Measurements from ENCODE around the gene RXRA. TPM values are rescaled to one million over a fixed set of nuclear protein-coding genes. Genes with fewer than 3 reads are reported as not detected.

RXRA gene
- total RNA-seq, 6 experiments from 2014 or later, result 23.2 to 31.9 (median 28.0) TPM

GRCh38 chr9:134326724-134327601 is 708 bp downstream of the RXRA start:
- DNase-seq, result no peak
- TF ChIP-seq CTCF (IDR thresholded peaks at IDR 0.05), result no peak
- Mint-ChIP-seq H3K27me3 (ENCODE audit: insufficient read depth) (peaks cover 3% of the 10 kb centered on the region), H3K9me3 (no peaks in the 10 kb centered on the region), H3K36me3 (ENCODE audit: low read depth) (no peaks in the 10 kb centered on the region), H3K4me3 (peak overlapping the region; percentile 89), H3K27ac (peak overlapping the region; percentile 75), H3K4me1 (ENCODE audit: low read depth) (peaks cover 46% of the 10 kb centered on the region)

- Mint-ChIP-seq H3K27ac (peak overlapping the region; percentile 84), H3K9me3 (no peaks in the 10 kb centered on the region), H3K4me3 (peak overlapping the region; percentile 89), H3K4me1 (ENCODE audit: low read depth) (peaks cover 46% of the 10 kb centered on the region), H3K36me3 (ENCODE audit: low read depth) (no peaks in the 10 kb centered on the region), H3K27me3 (ENCODE audit: insufficient read depth) (no peaks in the 10 kb centered on the region; the same call in none of the 2 replicates)
- TF ChIP-seq CTCF (IDR thresholded peaks at IDR 0.05), result no peak
- DNase-seq, result no peak
Observed at GRCh38 chr9:134327671-134328231, 1.5 kb downstream of the RXRA start.

- Mint-ChIP-seq H3K36me3 (ENCODE audit: low read depth) (no peaks in the 10 kb centered on the region), H3K4me3 (peak overlapping the region; percentile 89), H3K27me3 (ENCODE audit: insufficient read depth) (no peaks in the 10 kb centered on the region), H3K27ac (peak overlapping the region; percentile 84), H3K9me3 (no peaks in the 10 kb centered on the region), H3K4me1 (ENCODE audit: low read depth) (peaks cover 46% of the 10 kb centered on the region)
- TF ChIP-seq CTCF (IDR thresholded peaks at IDR 0.05), result no peak
- no peak for DNase-seq
Observed at GRCh38 chr9:134328341-134328840, 2.1 kb downstream of the RXRA start.

DNA sequence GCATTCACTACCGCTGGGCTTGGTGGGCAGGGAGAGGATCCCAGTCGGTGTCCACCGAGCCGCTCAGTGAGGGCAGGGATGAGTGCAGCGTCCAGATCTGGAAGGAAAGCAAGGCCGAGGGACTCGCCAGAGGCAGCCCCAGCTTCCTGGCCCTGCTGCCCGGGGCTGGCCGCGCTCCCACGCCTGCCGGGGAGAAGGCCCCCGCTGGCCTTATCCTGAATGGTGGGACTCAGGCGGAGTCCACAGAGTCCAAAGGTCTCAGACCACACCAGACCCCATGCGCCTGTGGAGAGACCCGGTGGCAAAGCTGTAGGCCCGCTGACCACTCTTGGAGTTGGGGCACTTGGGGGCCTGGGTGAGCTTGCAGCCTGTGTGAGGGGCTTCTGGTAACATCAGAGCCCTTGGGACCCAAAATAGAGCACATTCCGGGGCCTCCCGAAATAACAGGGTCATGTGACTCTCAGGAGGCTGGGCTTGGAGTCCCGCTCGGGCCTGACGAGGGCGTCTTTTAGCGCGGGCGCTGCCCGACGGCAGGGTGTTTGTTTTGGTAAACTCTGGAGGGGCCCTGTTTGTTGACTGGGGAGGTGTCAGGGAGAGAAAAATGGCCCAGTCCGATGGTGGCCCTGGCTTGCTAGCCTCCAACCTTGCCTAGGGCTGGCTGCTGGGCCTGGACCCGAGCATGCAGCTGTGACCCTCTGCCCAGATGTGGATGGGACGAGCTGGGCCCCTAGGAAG is 2.8 kb downstream of the RXRA start:
- Mint-ChIP-seq H3K4me3 (peak overlapping the region; percentile 89), H3K27me3 (ENCODE audit: insufficient read depth) (no peaks in the 10 kb centered on the region), H3K36me3 (ENCODE audit: low read depth) (no peaks in the 10 kb centered on the region), H3K27ac (peak overlapping the region; percentile 84), H3K4me1 (ENCODE audit: low read depth) (peaks cover 43% of the 10 kb centered on the region), H3K9me3 (no peaks in the 10 kb centered on the region)
- peak; percentile 14; the same call in 1 of the 2 replicates for TF ChIP-seq CTCF (IDR thresholded peaks at IDR 0.05)
- DNase-seq, result no peak

DNA sequence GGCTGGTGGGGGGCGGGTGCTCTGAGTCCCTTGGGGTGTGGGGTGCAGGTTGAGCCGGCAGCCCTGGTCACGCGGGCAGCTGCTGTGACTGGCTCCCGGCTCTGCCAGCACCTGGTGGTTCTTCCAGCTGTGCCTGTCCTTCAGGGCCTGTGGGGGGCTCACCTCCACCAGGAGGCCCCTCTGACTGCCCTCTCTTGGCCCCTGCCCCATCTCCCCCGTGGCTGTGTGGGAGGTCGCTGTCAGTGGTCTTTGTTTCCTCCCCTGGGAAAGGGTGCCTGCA is 3.3 kb downstream of the RXRA start:
- peak overlapping the region; percentile 89 for H3K4me3 Mint-ChIP-seq
- no peaks in the 10 kb centered on the region for H3K27me3 Mint-ChIP-seq (ENCODE audit: insufficient read depth)
- H3K27ac Mint-ChIP-seq, result peak overlapping the region; percentile 61
- H3K4me1 Mint-ChIP-seq (ENCODE audit: low read depth), result peaks cover 39% of the 10 kb centered on the region
- no peak for DNase-seq
- H3K36me3 Mint-ChIP-seq (ENCODE audit: low read depth), result no peaks in the 10 kb centered on the region
- 0 out of 2 replicates have a peak, but pooled peaks have one; percentile 3 for TF ChIP-seq CTCF (IDR thresholded peaks at IDR 0.05)
- no peaks in the 10 kb centered on the region for H3K9me3 Mint-ChIP-seq
